Thyroid gland (tissue), 4 donors: ENCODE measurements around the gene FRAS1.

Experiments used
- POLR2A ChIP-seq, 2 donors: fragments of 450-650 bp; IDR thresholded peaks; one replicate each; pipeline ENCODE4 v1.6.1; 2017; ENCODE audit warnings: antibody characterized with exemption in 2 of 2, mild to moderate bottlenecking in 2 of 2, moderate library complexity in 1 of 2
- TF ChIP-seq, protein P1 (sequence below), 6 experiments: fragments of 200-600 bp in 3 of 6; fragments of 450-650 bp in 3 of 6; sonication (generic) in 3 of 6; IDR thresholded peaks; one replicate each; pipeline ENCODE4 v1.5.1; 2016 to 2019; ENCODE audit warnings: antibody characterized with exemption in 6 of 6, mild to moderate bottlenecking in 2 of 6, inconsistent platforms in 1 of 6, moderate library complexity in 1 of 6

DNA sequence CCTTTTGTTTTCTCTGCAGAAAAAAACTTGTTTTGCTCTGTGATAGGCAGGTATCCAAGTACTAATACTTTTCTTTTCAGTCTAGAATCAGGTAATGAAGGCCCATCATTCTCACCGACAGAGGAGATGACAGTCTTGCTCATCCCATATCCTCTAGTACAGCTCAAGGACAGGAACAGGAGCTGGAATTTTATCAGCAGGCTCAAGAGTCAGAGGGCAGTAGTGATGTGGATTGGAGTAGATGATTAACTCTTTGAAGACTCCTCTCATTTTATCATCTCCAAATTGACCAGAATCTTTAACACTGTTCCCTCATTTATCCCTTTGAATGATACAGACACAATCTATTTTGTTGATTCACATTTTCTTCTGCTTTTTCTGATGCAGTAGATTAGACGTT, 162.7 kb downstream of the FRAS1 start:
- TF ChIP-seq, protein P1, sequence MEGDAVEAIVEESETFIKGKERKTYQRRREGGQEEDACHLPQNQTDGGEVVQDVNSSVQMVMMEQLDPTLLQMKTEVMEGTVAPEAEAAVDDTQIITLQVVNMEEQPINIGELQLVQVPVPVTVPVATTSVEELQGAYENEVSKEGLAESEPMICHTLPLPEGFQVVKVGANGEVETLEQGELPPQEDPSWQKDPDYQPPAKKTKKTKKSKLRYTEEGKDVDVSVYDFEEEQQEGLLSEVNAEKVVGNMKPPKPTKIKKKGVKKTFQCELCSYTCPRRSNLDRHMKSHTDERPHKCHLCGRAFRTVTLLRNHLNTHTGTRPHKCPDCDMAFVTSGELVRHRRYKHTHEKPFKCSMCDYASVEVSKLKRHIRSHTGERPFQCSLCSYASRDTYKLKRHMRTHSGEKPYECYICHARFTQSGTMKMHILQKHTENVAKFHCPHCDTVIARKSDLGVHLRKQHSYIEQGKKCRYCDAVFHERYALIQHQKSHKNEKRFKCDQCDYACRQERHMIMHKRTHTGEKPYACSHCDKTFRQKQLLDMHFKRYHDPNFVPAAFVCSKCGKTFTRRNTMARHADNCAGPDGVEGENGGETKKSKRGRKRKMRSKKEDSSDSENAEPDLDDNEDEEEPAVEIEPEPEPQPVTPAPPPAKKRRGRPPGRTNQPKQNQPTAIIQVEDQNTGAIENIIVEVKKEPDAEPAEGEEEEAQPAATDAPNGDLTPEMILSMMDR (IDR thresholded peaks at IDR 0.05), result no peak
- no peak for TF ChIP-seq POLR2A (IDR thresholded peaks at IDR 0.05)
